Neural cell (in vitro differentiated cells): ENCODE results near the gene KANSL3.

Experiments
- CTCF ChIP-seq: fragments of 450-650 bp; IDR thresholded peaks from 2 replicates; pipeline ENCODE4 v1.5.1; 2014; ENCODE audit warnings: antibody characterized with exemption, mild to moderate bottlenecking, moderate library complexity; ENCODE audit not compliant: poor library complexity, severe bottlenecking
- EP300 ChIP-seq: fragments of 450-650 bp; conservative IDR thresholded peaks from 2 replicates; pipeline ENCODE4 v1.6.1; 2014; ENCODE audit warnings: antibody characterized with exemption, mild to moderate bottlenecking, moderate library complexity; ENCODE audit not compliant: poor library complexity, severe bottlenecking
- EZH2 ChIP-seq: fragments of 200-600, 300-800 bp; shearing (Covaris generic), sonication (generic); IDR thresholded peaks from 2 replicates; pipeline ENCODE4 v1.6.1; 2014; ENCODE audit warnings: antibody characterized with exemption, low read length, borderline replicate concordance, mild to moderate bottlenecking; ENCODE audit not compliant: insufficient read depth, poor library complexity, severe bottlenecking

DNA sequence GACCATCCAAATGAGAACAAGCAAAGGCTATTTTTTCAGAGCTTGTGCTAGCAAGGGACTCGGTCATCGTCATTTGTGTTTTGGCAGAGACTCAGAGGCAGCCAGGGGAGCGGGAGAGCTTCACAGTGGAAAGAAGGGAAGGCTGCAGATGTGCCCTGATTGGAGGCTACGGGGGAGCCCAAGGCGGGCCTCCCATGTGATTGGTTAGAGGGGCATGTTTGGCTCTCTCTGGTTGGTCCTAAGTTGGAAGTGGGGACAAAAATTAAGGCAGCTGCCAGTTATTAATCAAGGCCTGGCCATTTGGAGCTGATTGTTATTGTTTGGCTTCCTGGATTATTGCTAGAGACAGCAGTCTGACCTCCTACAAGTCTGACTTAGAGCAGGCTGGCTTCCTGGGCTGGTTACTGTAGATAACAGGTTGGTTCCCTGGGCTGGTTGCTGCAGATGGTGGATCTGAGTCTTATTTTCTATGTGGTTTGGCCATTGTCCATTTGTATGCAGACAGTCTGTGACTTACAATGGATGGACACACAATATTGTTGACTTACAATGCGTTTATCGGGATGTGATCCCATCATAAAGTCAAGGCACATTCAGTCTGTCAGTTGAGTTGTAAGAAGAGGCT lies 10.3 kb upstream of the KANSL3 start:
- TF ChIP-seq EZH2 (no peak), CTCF (no peak), EP300 (no peak)
